Measurements from ENCODE around the gene GSK3B.
"Not testable (repeated sequence)": the region's sequence is repeated elsewhere in the genome, so short reads cannot be mapped to it uniquely, and the experiment has no call there.

DNA sequence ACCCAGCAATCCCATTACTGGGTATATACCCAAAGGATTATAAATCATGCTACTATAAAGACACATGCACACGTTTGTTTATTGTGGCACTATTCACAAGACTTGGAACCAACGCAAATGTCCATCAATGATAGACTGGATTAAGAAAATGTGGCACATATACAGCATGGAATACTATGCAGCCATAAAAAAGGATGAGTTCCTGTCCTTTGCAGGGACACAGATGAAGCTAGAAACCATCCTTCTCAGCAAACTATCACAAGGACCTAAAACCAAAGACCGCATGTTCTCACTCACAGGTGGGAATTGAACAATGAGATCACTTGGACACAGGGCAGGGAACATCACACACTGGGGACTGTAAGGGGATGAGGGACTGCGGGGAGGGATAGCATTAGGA, 107.4 kb downstream of the GSK3B start:
- TF ChIP-seq, protein P1, sequence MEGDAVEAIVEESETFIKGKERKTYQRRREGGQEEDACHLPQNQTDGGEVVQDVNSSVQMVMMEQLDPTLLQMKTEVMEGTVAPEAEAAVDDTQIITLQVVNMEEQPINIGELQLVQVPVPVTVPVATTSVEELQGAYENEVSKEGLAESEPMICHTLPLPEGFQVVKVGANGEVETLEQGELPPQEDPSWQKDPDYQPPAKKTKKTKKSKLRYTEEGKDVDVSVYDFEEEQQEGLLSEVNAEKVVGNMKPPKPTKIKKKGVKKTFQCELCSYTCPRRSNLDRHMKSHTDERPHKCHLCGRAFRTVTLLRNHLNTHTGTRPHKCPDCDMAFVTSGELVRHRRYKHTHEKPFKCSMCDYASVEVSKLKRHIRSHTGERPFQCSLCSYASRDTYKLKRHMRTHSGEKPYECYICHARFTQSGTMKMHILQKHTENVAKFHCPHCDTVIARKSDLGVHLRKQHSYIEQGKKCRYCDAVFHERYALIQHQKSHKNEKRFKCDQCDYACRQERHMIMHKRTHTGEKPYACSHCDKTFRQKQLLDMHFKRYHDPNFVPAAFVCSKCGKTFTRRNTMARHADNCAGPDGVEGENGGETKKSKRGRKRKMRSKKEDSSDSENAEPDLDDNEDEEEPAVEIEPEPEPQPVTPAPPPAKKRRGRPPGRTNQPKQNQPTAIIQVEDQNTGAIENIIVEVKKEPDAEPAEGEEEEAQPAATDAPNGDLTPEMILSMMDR (IDR thresholded peaks at IDR 0.05), result not testable (repeated sequence)
- TF ChIP-seq EZH2, EZH2phosphoT487 (IDR thresholded peaks at IDR 0.05): not testable (repeated sequence)

All from neural progenitor cell (in vitro differentiated cells).